GM23338 (cell line): ENCODE results near the gene TXLNB. TPM values are rescaled to one million over a fixed set of nuclear protein-coding genes. Genes with fewer than 3 reads are reported as not detected.

Source experiments
- ATAC-seq: fragments of 200-7000 bp; cut with Tn5 transposase; 3 replicates; pipeline ENCODE4 v1.9.1; 2020
- DNase-seq: peaks from one replicate; pipeline ENCODE4 v3.0.0-alpha.2; 2015; ENCODE audit warnings: low spot score
- H2AFZ ChIP-seq: fragments of 200-600 bp; sonication (generic); 2 replicates; pipeline ENCODE4 v1.8.0; 2016; ENCODE audit warnings: antibody characterized with exemption, mild to moderate bottlenecking, moderate library complexity
- H3F3A ChIP-seq: fragments of 200-600 bp; sonication (generic); replicated peaks from 2 replicates; pipeline ENCODE4 v1.8.0; 2017; ENCODE audit warnings: antibody characterized with exemption, mixed run types, low read depth
- H3K27ac ChIP-seq: fragments of 200-600 bp; sonication (generic); 2 replicates; pipeline ENCODE4 v1.6.1; 2016; ENCODE audit warnings: low read depth
- H3K27me3 ChIP-seq: fragments of 200-600 bp; sonication (generic); 2 replicates; pipeline ENCODE4 v1.8.0; 2016; ENCODE audit warnings: mild to moderate bottlenecking, mixed run types, moderate library complexity; ENCODE audit not compliant: insufficient read depth
- H3K36me3 ChIP-seq: fragments of 200-600 bp; sonication (generic); 2 replicates; pipeline ENCODE4 v1.8.0; 2016; ENCODE audit warnings: mild to moderate bottlenecking; ENCODE audit not compliant: insufficient read depth
- H3K4me1 ChIP-seq: fragments of 200-600 bp; sonication (generic); 2 replicates; pipeline ENCODE4 v1.8.0; 2016; ENCODE audit warnings: mild to moderate bottlenecking, moderate library complexity; ENCODE audit not compliant: insufficient read depth
- H3K4me2 ChIP-seq: fragments of 200-600 bp; sonication (generic); 2 replicates; pipeline ENCODE4 v1.7.1; 2017; ENCODE audit warnings: mixed run types
- H3K4me3 ChIP-seq: fragments of 200-600 bp; sonication (generic); 2 replicates; pipeline ENCODE4 v1.6.1; 2016; ENCODE audit warnings: mixed run types
- H3K79me2 ChIP-seq: fragments of 200-600 bp; sonication (generic); replicated peaks from 2 replicates; pipeline ENCODE4 v1.8.0; 2017; ENCODE audit warnings: mild to moderate bottlenecking; ENCODE audit not compliant: insufficient read depth
- H3K9me2 ChIP-seq: fragments of 200-600 bp; sonication (generic); 2 replicates; pipeline ENCODE4 v1.8.0; 2017; ENCODE audit not compliant: insufficient read depth
- H4K20me1 ChIP-seq: fragments of 200-600 bp; sonication (generic); replicated peaks from 2 replicates; pipeline ENCODE4 v1.8.0; 2017; ENCODE audit warnings: mild to moderate bottlenecking; ENCODE audit not compliant: insufficient read depth
- H3K27ac Mint-ChIP-seq: 2 replicates; pipeline ENCODE4 v1.8.0; 2020; ENCODE audit warnings: inconsistent platforms, mild to moderate bottlenecking, moderate library complexity, mixed read lengths
- H3K27me3 Mint-ChIP-seq: 3 replicates; pipeline ENCODE4 v1.8.0; 2022; ENCODE audit warnings: low read depth, mild to moderate bottlenecking, moderate library complexity, mixed read lengths, inconsistent platforms; ENCODE audit not compliant: insufficient read depth, poor library complexity
- H3K36me3 Mint-ChIP-seq: 3 replicates; pipeline ENCODE4 v1.8.0; 2021; ENCODE audit warnings: low read depth, mild to moderate bottlenecking, inconsistent platforms, moderate library complexity, mixed read lengths
- H3K4me1 Mint-ChIP-seq: 3 replicates; pipeline ENCODE4 v1.8.0; 2020; ENCODE audit warnings: mild to moderate bottlenecking, inconsistent platforms, mixed read lengths
- H3K4me3 Mint-ChIP-seq: 3 replicates; pipeline ENCODE4 v1.8.0; 2021; ENCODE audit warnings: moderate library complexity, mild to moderate bottlenecking, inconsistent platforms, mixed read lengths
- H3K9me3 Mint-ChIP-seq: 3 replicates; pipeline ENCODE4 v1.8.0; 2020; ENCODE audit warnings: moderate library complexity, mild to moderate bottlenecking, inconsistent platforms, mixed read lengths
- CREB1 ChIP-seq: fragments of 250-450 bp; sonication (Bioruptor Pico); IDR thresholded peaks from 2 replicates; pipeline ENCODE4 v1.5.0; 2020; ENCODE audit warnings: low read depth, mild to moderate bottlenecking, moderate library complexity
- CTCF ChIP-seq, 2 experiments: fragments of 200-600 bp in 1 of 2; sonication (generic) in 1 of 2; conservative IDR thresholded peaks; 2 replicates each; pipeline versions ENCODE4 v1.5.1 to v1.6.1; 2016 to 2017; ENCODE audit warnings: antibody characterized with exemption in 2 of 2, low read depth in 2 of 2, mild to moderate bottlenecking in 2 of 2, moderate library complexity in 1 of 2
- ETS1 ChIP-seq: IDR thresholded peaks from 2 replicates; pipeline ENCODE4 v1.6.1; 2016; ENCODE audit warnings: antibody characterized with exemption
- EZH2 ChIP-seq: fragments of 200-600 bp; sonication (generic); IDR thresholded peaks from one replicate; pipeline ENCODE4 v1.8.0; 2017; ENCODE audit warnings: antibody characterized with exemption, mild to moderate bottlenecking, low read depth; ENCODE audit not compliant: unreplicated experiment
- EZH2phosphoT487 ChIP-seq: fragments of 200-600 bp; sonication (generic); IDR thresholded peaks from one replicate; pipeline ENCODE4 v1.8.1; 2018; ENCODE audit warnings: antibody characterized with exemption; ENCODE audit not compliant: unreplicated experiment
- JUNB ChIP-seq: IDR thresholded peaks from one replicate; pipeline ENCODE4 v1.6.1; 2016; ENCODE audit warnings: antibody characterized with exemption; ENCODE audit not compliant: unreplicated experiment
- NANOG ChIP-seq: IDR thresholded peaks from 2 replicates; pipeline ENCODE4 v1.6.1; 2016; ENCODE audit warnings: antibody characterized with exemption, borderline replicate concordance
- POLR2AphosphoS5 ChIP-seq: IDR thresholded peaks from 2 replicates; pipeline ENCODE4 v1.6.1; 2016; ENCODE audit warnings: antibody characterized with exemption, low read depth
- REST ChIP-seq: IDR thresholded peaks from one replicate; pipeline ENCODE4 v1.6.1; 2018; ENCODE audit warnings: antibody characterized with exemption; ENCODE audit not compliant: unreplicated experiment
- ZNF114 ChIP-seq: fragments of 250-450 bp; sonication (Bioruptor Pico); IDR thresholded peaks from 2 replicates; pipeline ENCODE4 v1.5.0; 2020; ENCODE audit warnings: mild to moderate bottlenecking, moderate library complexity
- ZNF331 ChIP-seq: fragments of 250-450 bp; sonication (Bioruptor Pico); IDR thresholded peaks from 2 replicates; pipeline ENCODE4 v1.5.0; 2020; ENCODE audit warnings: low read depth, mild to moderate bottlenecking, moderate library complexity
- polyA plus RNA-seq: library from polyadenylated mRNA; unstranded; fragments of >200 nt; fragmentation: Nextera tagmentation; extraction: Ambion mirVana; gene quantifications from 2 replicates; pipeline ENCODE4 v1.2.1, GENCODE V29; 2016
- total RNA-seq: library from RNA; depleted of rRNA; stranded (reverse); fragments of >200 nt; shearing (Covaris generic); gene quantifications from 2 replicates; pipeline ENCODE4 v1.2.3, GENCODE V29; 2014

Gene TXLNB
- total and polyA plus RNA-seq, 2 experiments from 2014 or later: 0.11 to 0.28 TPM

GRCh38 chr6:139265512-139266190 lies 26.1 kb downstream of the TXLNB start:
- Histone ChIP-seq H3K4me3 (no peak overlapping the region), H2AFZ (peak overlapping the region; percentile 19; the same call in 1 of the 2 replicates), H3K4me1 (peaks cover 5% of the 10 kb centered on the region; the same call in 1 of the 2 replicates), H3K79me2 (no peaks in the 10 kb centered on the region), H3F3A (no peaks in the 10 kb centered on the region), H4K20me1 (no peaks in the 10 kb centered on the region), H3K27me3 (no peaks in the 10 kb centered on the region), H3K36me3 (no peaks in the 10 kb centered on the region), H3K9me2 (no peaks in the 10 kb centered on the region), H3K4me2 (no peak overlapping the region), H3K27ac (no peak overlapping the region)
- no peak overlapping the region for H3K27ac Mint-ChIP-seq
- ATAC-seq (no peak), DNase-seq (no peak)
- H3K36me3 Mint-ChIP-seq: no peaks in the 10 kb centered on the region
- no peaks in the 10 kb centered on the region for H3K9me3 Mint-ChIP-seq
- H3K4me3 Mint-ChIP-seq: no peak overlapping the region
- no peaks in the 10 kb centered on the region for H3K27me3 Mint-ChIP-seq
- peaks cover 6% of the 10 kb centered on the region; the same call in 2 of the 3 replicates for H3K4me1 Mint-ChIP-seq
- TF ChIP-seq EZH2phosphoT487 (no peak), ETS1 (no peak), EZH2 (no peak), ZNF331 (CRISPR knock-in tag) (no peak)

GRCh38 chr6:139262519-139263300 lies 29.1 kb downstream of the TXLNB start:
- no peaks in the 10 kb centered on the region for H3K9me3 Mint-ChIP-seq
- Histone ChIP-seq H3K36me3 (no peaks in the 10 kb centered on the region), H4K20me1 (no peaks in the 10 kb centered on the region), H3F3A (no peaks in the 10 kb centered on the region), H3K4me3 (no peak overlapping the region), H3K4me1 (peaks cover 5% of the 10 kb centered on the region; the same call in 1 of the 2 replicates), H3K4me2 (no peak overlapping the region), H3K27me3 (no peaks in the 10 kb centered on the region), H3K27ac (no peak overlapping the region), H3K79me2 (no peaks in the 10 kb centered on the region), H2AFZ (peak overlapping the region; percentile 3; the same call in 1 of the 2 replicates), H3K9me2 (no peaks in the 10 kb centered on the region)
- H3K4me1 Mint-ChIP-seq: peaks cover 6% of the 10 kb centered on the region; the same call in 2 of the 3 replicates
- H3K36me3 Mint-ChIP-seq: no peaks in the 10 kb centered on the region
- DNase-seq (no peak), ATAC-seq (no peak)
- no peak overlapping the region for H3K4me3 Mint-ChIP-seq
- H3K27me3 Mint-ChIP-seq: no peaks in the 10 kb centered on the region
- no peak overlapping the region for H3K27ac Mint-ChIP-seq
- TF ChIP-seq NANOG (no peak), ZNF114 (CRISPR knock-in tag) (no peak), CREB1 (CRISPR knock-in tag) (no peak), ETS1 (no peak), CTCF (conservative IDR thresholded peaks at IDR 0.05; ENCODE audit: low read depth in 2 of 2) (no peak), ZNF331 (CRISPR knock-in tag) (no peak), JUNB (no peak), POLR2AphosphoS5 (no peak), EZH2 (no peak), REST (no peak)
